IMR-90 (cell line): ENCODE measurements around the gene NKX6-1.

Source experiments
- CTCF ChIP-seq: conservative IDR thresholded peaks from 2 replicates; pipeline ENCODE4 v1.5.1; 2012; ENCODE audit warnings: mild to moderate bottlenecking, low read depth, low read length, improper control_type of control experiment
- FOS ChIP-seq: fragments of 150-350 bp; IDR thresholded peaks from 2 replicates; pipeline ENCODE4 v1.6.1; 2016; ENCODE audit warnings: low read depth, low read length
- MXI1 ChIP-seq: IDR thresholded peaks from 2 replicates; pipeline ENCODE4 v1.6.1; 2012; ENCODE audit warnings: low read depth, mild to moderate bottlenecking, low read length, moderate library complexity, borderline replicate concordance
- POLR2A ChIP-seq: IDR thresholded peaks from 2 replicates; pipeline ENCODE4 v1.6.1; 2012; ENCODE audit warnings: mild to moderate bottlenecking, low read depth, low read length
- RFX5 ChIP-seq: IDR thresholded peaks from 2 replicates; pipeline ENCODE4 v1.8.0; 2012; ENCODE audit warnings: low read depth, mild to moderate bottlenecking, low read length, moderate library complexity

- TF ChIP-seq CTCF (no peak), FOS (no peak), POLR2A (no peak), MXI1 (no peak), RFX5 (no peak)
Observed at GRCh38 chr4:84472154-84472553, 26.9 kb downstream of the NKX6-1 start.
